ENCODE measurements around the gene KRT78.

DNA sequence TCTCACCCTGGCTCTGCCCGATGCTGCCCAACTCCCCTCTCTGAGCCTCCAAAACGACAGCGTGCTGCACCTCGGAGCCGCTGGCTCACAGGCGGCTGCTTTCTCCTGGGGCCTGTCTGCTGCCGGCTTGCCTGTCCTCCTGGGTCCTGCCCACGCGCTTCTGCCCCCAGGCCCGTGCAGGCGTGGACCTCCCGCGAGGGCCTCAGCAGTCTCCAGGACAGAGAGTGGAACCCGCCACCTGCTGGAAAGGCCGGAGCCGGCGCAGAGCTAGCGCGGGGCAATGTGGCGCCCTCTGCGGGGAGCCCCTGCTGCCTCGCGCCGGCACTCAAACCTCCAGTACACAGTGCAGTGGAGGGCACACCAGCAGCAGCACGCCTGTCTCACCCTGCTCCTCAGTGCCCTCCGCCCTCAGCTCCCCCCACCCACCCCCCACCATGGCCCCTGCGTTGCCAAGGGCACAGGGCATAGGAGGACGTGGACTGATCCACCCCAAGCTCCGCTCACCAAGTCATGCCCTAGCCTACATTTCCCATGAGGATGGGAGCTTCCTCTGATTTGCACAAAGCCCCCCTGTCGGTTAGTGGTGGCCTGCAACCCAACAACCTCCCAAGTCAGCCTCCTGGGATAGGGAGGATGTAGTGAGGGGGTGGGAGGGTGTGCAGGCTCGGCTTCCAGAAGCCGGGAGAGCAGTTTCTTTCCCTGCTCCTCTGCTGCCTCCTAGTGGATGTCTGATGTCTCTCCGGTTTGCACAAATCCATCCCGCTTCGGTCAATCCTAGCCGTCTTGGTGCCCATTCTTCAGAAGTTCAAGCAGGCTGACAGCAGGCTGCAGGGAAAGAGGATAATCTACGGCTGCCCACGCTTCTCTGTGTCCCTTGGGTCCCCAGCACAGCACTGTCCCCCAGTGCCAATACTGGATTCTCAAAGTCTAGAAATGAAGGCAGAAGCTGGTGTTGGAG is 30.9 kb upstream of the KRT78 start:
- TF ChIP-seq, protein P1, sequence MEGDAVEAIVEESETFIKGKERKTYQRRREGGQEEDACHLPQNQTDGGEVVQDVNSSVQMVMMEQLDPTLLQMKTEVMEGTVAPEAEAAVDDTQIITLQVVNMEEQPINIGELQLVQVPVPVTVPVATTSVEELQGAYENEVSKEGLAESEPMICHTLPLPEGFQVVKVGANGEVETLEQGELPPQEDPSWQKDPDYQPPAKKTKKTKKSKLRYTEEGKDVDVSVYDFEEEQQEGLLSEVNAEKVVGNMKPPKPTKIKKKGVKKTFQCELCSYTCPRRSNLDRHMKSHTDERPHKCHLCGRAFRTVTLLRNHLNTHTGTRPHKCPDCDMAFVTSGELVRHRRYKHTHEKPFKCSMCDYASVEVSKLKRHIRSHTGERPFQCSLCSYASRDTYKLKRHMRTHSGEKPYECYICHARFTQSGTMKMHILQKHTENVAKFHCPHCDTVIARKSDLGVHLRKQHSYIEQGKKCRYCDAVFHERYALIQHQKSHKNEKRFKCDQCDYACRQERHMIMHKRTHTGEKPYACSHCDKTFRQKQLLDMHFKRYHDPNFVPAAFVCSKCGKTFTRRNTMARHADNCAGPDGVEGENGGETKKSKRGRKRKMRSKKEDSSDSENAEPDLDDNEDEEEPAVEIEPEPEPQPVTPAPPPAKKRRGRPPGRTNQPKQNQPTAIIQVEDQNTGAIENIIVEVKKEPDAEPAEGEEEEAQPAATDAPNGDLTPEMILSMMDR (IDR thresholded peaks at IDR 0.05) = peak; percentile 55 to 77 (median 66)
- TF ChIP-seq POLR2A (IDR thresholded peaks at IDR 0.05) = no peak

All from heart left ventricle (tissue), 13 donors.